Ectodermal cell (in vitro differentiated cells): ENCODE data around the gene CD19.
"Not testable (repeated sequence)": the region's sequence is repeated elsewhere in the genome, so short reads cannot be mapped to it uniquely, and the experiment has no call there.

Experiments
- H3K27ac ChIP-seq: 2 replicates; pipeline ENCODE4 v1.7.0; 2013; ENCODE audit warnings: mild to moderate bottlenecking, low read depth, low read length; ENCODE audit not compliant: insufficient read depth, poor library complexity, severe bottlenecking
- H3K27me3 ChIP-seq: 2 replicates; pipeline ENCODE4 v1.7.0; 2013; ENCODE audit warnings: mild to moderate bottlenecking, low read length; ENCODE audit not compliant: insufficient read depth, control insufficient read depth, poor library complexity, severe bottlenecking
- H3K36me3 ChIP-seq: one replicate; pipeline ENCODE4 v1.7.0; 2013; ENCODE audit warnings: low read length; ENCODE audit not compliant: control insufficient read depth, insufficient read depth
- H3K4me1 ChIP-seq: one replicate; pipeline ENCODE4 v1.7.0; 2013; ENCODE audit warnings: low read length; ENCODE audit not compliant: control insufficient read depth, insufficient read depth
- H3K4me3 ChIP-seq: 2 replicates; pipeline ENCODE4 v1.7.0; 2013; ENCODE audit warnings: low read depth, low read length, control low read depth; ENCODE audit not compliant: insufficient read depth
- H3K9me3 ChIP-seq: 2 replicates; pipeline ENCODE4 v1.7.0; 2013; ENCODE audit warnings: mild to moderate bottlenecking, low read length, moderate library complexity; ENCODE audit not compliant: control insufficient read depth
- WGBS, 2 experiments: methylation state at CpG; one replicate each; pipeline ENCODE4 v1.1.7; 2013; ENCODE audit warnings: missing lambda C conversion rate in 2 of 2; 5-methylcytosine and 5-hydroxymethylcytosine counted together

CD19 gene

DNA sequence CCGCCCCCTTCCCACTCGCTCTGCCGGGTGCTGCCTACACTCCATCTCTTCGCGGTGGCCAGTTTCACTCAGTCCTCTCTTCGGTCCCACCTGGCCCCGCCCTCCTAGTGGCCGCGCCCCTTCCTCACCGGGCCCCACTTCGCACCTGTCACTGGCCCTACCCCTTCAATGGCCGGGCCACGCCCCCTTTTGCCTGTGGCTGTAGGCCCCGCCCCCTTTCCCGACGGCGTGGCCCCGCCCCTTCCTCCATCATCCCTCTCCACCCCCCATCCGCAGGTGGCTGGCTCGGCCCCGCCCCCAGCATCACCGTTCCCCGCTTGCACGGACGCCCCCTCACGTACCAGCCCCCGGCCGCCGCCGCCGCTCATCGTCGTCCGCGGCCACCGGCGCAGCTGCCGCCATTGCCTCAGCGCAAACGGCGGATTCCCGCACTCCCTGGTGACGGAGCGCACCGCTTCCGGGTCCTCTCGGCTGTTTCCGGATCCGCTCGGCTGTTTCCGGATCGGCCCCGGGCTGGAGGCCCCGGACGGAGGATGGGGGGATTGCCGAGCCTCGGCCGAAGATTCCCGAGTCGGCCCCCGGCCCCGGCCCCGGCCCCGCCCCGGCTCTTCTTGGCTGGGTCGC, 6.9 kb upstream of the CD19 start, which contains the start of gene RABEP2:
TSS of gene RABEP2 (minus strand) at position 477 of the 624 bp plus-strand sequence. CDS start at position 402, 75 bp downstream.
- Histone ChIP-seq H3K4me3 (peak within 1 kb of the TSS; percentile 86), H3K4me1 (peaks cover 4% of the 10 kb centered on the region), H3K9me3 (no peaks in the 10 kb centered on the region), H3K27ac (peak within 1 kb of the TSS; percentile 92), H3K36me3 (no peaks in the 10 kb centered on the region), H3K27me3 (no peaks in the 10 kb centered on the region)
- WGBS, 2 experiments = 0% methylated on average over 65 to 66 of the region's 66 CpGs

DNA sequence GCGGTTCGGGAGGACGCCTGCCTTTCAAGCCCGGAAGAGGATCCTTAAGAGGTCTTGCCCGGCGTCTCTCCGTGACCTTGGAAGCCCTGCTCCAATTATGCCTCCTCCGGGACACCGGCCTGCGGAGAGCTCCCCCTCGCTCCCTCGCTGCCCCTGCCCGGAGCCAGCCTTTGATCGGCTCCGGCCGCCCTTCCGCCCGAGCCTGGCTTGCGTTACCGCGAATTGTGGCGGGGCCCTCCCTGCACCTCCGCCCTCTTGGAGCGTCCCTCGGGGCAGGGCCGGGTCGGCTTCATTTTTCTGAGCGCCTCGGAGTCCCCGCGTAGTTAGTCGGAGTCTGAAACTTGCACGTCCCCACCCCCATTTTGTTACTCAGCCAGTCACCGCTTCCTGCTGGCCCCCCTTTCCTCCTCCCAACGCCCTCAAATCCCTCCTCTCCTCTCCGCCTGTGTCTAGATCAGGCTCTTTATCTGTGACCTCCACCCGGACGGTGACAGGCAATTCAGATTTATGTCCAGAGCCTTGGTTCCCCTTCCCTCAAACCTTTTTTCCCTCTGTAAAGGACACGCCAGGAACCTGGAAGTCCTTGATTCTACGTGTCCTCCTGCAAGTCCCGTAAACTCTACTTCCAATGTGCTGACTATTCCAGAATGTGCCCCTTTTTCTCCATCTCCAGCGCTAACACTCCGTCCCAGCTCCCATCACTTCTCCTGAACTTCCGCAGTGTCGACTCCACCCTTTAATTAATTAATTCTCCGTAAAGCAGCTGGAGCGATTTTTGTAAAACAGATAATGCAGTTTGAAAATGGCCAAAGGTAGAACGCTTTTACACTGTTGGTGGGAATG, 6.2 kb upstream of the CD19 start:
- Histone ChIP-seq H3K27me3 (no peaks in the 10 kb centered on the region), H3K36me3 (no peaks in the 10 kb centered on the region), H3K27ac (peak overlapping the region; percentile 92), H3K4me1 (peaks cover 6% of the 10 kb centered on the region), H3K9me3 (no peaks in the 10 kb centered on the region), H3K4me3 (peak overlapping the region; percentile 86)
- WGBS, 2 experiments = 3 to 4% methylated on average over 48 of the region's 48 CpGs

DNA sequence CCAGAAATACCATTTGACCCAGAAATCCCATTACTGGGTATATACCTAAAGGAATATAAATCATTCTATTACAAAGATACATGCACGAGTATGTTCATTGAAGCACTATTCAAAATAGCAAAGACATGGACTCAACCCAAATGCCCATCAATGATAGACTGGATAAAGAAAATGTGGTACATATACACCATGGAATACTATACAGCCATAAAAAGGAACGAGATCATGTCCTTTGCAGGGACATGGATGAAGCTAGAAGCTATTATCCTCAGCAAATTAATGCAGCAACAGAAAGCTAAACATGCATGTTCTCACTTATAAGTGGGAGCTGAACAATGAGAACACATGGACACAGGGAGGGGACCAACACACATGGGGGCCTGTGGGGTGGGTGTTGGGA, 5.5 kb upstream of the CD19 start:
- 92 to 100% methylated on average over 1 to 2 of the region's 2 CpGs for WGBS, 2 experiments
- H3K4me3 ChIP-seq = peak overlapping the region; percentile 86

DNA sequence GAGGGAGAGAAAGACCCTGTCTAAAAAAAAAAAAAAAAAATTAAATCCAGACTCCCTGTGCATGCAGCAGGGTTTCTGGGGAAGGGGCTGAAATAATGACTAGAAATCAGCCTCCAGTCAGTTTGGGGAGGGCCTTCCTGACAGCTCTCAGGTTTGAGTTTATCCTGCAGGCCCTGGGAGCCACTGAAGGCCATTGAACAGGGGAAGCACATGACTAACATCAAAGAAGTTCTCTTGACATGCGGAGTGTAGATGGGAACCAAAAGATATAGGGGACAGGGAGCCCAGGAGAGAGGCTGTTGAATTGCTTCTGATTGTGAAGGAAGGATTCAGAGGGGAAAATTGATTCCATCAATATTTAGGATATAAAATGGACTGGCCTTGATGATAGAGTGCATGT, 4.0 kb upstream of the CD19 start:
- Histone ChIP-seq H3K27me3 (no peaks in the 10 kb centered on the region), H3K4me1 (peaks cover 8% of the 10 kb centered on the region), H3K36me3 (no peaks in the 10 kb centered on the region), H3K9me3 (no peaks in the 10 kb centered on the region), H3K27ac (no peak overlapping the region), H3K4me3 (no peak overlapping the region)
- 78 to 85% methylated on average over 1 of the region's 1 CpG for WGBS, 2 experiments

More for the DNA sequence above, 5.5 kb upstream of the CD19 start:
- H3K27ac ChIP-seq, H3K4me1 ChIP-seq, H3K27me3 ChIP-seq, H3K9me3 ChIP-seq, H3K36me3 ChIP-seq: not testable (repeated sequence)

DNA sequence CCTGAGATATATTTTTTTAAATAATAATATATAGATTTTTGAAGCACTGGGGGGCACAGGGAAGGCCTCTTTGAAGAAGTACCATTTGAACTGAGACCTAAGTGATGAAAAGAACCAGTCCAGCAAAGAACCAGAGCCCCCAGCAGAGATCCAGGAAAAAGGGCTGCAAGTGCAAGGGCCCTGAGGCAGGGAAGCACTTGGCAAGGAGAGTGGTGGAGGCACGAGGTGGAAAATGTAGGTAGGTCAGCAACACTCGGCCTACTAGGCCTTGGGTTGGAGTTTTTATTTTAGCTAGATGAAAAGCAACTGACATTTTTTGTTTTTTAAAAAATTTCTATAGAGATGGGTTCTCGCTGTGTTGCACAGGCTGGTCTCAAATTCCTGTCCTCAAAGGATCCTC, 1.6 kb upstream of the CD19 start:
- Histone ChIP-seq H3K36me3 (no peaks in the 10 kb centered on the region), H3K27ac (no peak overlapping the region), H3K4me3 (no peak overlapping the region)

DNA sequence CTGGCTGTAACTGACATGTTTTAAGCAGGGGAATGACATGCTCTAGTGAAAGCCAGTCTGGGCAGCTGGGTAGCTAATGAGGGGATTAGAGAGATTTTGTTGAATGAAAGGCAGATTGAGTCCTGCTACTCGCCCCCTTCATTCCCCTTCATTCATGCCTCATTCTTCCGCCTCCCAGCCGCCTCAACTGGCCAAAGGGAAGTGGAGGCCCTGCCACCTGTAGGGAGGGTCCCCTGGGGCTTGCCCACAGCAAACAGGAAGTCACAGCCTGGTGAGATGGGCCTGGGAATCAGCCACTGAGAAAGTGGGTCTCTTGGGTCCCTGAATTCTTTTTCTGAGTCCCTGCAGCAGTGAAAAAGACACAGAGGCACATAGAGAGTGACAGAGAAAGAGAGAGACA, 1.1 kb upstream of the CD19 start:
- H3K27ac ChIP-seq = peak overlapping the region; percentile 48

More for the DNA sequence above, 1.6 kb upstream of the CD19 start:
- Histone ChIP-seq H3K4me1 (peaks cover 4% of the 10 kb centered on the region), H3K27me3 (no peaks in the 10 kb centered on the region), H3K9me3 (no peaks in the 10 kb centered on the region)
- 88% methylated on average over 3 of the region's 3 CpGs for WGBS, 2 experiments

DNA sequence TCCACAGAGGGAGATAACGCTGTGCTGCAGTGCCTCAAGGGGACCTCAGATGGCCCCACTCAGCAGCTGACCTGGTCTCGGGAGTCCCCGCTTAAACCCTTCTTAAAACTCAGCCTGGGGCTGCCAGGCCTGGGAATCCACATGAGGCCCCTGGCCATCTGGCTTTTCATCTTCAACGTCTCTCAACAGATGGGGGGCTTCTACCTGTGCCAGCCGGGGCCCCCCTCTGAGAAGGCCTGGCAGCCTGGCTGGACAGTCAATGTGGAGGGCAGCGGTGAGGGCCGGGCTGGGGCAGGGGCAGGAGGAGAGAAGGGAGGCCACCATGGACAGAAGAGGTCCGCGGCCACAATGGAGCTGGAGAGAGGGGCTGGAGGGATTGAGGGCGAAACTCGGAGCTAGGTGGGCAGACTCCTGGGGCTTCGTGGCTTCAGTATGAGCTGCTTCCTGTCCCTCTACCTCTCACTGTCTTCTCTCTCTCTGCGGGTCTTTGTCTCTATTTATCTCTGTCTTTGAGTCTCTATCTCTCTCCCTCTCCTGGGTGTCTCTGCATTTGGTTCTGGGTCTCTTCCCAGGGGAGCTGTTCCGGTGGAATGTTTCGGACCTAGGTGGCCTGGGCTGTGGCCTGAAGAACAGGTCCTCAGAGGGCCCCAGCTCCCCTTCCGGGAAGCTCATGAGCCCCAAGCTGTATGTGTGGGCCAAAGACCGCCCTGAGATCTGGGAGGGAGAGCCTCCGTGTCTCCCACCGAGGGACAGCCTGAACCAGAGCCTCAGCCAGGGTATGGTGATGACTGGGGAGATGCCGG, 769 bp downstream of the CD19 start:
- H3K4me3 ChIP-seq = no peak overlapping the region
- H3K27me3 ChIP-seq = no peaks in the 10 kb centered on the region
- no peaks in the 10 kb centered on the region for H3K9me3 ChIP-seq
- 90 to 94% methylated on average over 20 of the region's 20 CpGs for WGBS, 2 experiments
- H3K4me1 ChIP-seq = peaks cover 4% of the 10 kb centered on the region
- no peaks in the 10 kb centered on the region for H3K36me3 ChIP-seq
- no peak overlapping the region for H3K27ac ChIP-seq

More for the DNA sequence above, 1.1 kb upstream of the CD19 start:
- peaks cover 4% of the 10 kb centered on the region for H3K4me1 ChIP-seq
- H3K4me3 ChIP-seq = no peak overlapping the region
- H3K36me3 ChIP-seq = no peaks in the 10 kb centered on the region
- no peaks in the 10 kb centered on the region for H3K27me3 ChIP-seq
- no peaks in the 10 kb centered on the region for H3K9me3 ChIP-seq
- WGBS, 2 experiments = 31 to 56% methylated on average over 3 of the region's 3 CpGs

DNA sequence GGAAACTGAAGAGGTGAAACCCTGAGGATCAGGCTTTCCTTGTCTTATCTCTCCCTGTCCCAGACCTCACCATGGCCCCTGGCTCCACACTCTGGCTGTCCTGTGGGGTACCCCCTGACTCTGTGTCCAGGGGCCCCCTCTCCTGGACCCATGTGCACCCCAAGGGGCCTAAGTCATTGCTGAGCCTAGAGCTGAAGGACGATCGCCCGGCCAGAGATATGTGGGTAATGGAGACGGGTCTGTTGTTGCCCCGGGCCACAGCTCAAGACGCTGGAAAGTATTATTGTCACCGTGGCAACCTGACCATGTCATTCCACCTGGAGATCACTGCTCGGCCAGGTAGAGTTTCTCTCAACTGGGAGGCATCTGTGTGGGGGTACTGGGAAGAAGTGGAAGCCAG, 1.4 kb downstream of the CD19 start:
- Histone ChIP-seq H3K36me3 (no peaks in the 10 kb centered on the region), H3K4me1 (peaks cover 4% of the 10 kb centered on the region), H3K27me3 (no peaks in the 10 kb centered on the region), H3K9me3 (no peaks in the 10 kb centered on the region), H3K27ac (no peak overlapping the region), H3K4me3 (no peak overlapping the region)
- 87 to 92% methylated on average over 8 of the region's 8 CpGs for WGBS, 2 experiments

DNA sequence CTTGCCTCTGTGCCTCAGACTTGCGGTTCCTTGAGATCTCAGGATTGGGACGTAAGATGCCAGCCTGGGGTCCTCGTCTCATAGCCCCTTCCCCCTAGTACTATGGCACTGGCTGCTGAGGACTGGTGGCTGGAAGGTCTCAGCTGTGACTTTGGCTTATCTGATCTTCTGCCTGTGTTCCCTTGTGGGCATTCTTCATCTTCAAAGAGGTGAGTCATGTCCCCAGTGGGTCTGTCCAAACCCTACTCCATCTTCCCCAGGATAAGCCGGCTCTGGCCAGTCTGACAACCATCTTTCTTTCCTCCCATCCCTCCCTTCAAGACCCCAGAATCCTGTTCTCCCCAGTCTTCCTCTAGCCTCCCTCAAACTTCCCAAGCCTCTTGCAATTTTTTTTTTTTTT, 3.6 kb downstream of the CD19 start:
- Histone ChIP-seq H3K4me3 (no peak overlapping the region), H3K27me3 (no peaks in the 10 kb centered on the region), H3K4me1 (peaks cover 4% of the 10 kb centered on the region), H3K9me3 (no peaks in the 10 kb centered on the region), H3K36me3 (no peaks in the 10 kb centered on the region), H3K27ac (no peak overlapping the region)
- 91 to 94% methylated on average over 4 of the region's 4 CpGs for WGBS, 2 experiments
